Activated CD4-positive, alpha-beta T cell treated with anti-CD3 and anti-CD28 coated beads, Interleukin-2, amount 50 U/mL, for 24 hours (primary cell): ENCODE results near the gene S100A10.

Experiments used
- DNase-seq, 2 donors: peaks; one replicate each; pipeline ENCODE4 v3.0.0-alpha.2; 2020; ENCODE audit warnings: low read depth in 1 of 2, low spot score in 1 of 2

The S100A10 gene

DNA sequence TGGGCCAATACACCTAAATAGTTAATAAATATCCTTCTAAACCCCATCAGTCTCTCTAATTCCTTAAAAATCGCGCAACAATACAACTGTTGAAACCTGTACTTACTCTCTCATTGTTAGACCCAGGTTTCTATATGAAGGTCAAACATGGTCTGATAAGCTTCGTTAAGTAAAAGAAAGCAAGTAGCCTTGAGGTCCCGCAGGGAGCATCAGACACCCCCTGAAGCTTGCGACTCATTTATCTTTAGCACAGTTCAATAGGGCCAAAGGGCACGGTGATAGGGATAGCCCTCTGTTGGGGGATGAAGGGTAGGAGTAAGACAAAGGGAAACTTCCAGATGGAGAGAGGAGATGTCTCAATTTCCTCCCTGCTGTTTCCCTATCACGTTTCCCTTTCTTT, 57.0 kb downstream of the S100A10 start:
- DNase-seq = no peak

- DNase-seq = no peak
These were observed 57.6 kb downstream of the S100A10 start for GRCh38 chr1:151935894-151936602.

DNA sequence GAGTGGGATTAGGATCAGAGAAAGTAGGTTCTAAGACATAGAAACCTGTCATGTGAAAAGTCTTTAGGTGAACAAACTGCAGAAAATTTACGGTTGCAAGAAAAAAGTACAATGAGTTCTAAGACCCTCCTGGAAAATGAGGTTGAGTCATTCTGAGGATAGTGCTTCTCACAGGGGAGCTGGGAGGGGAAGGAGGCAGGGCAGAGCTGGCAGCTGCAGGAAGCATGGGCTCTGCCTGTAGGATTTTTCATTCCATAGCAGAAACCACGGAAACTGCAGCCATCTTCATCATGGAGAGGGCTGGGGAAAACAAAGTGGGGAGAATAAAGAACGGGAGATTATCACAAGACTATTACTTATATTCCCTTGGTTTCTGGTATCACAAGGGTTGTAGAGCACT, 58.5 kb downstream of the S100A10 start:
- no peak for DNase-seq

DNA sequence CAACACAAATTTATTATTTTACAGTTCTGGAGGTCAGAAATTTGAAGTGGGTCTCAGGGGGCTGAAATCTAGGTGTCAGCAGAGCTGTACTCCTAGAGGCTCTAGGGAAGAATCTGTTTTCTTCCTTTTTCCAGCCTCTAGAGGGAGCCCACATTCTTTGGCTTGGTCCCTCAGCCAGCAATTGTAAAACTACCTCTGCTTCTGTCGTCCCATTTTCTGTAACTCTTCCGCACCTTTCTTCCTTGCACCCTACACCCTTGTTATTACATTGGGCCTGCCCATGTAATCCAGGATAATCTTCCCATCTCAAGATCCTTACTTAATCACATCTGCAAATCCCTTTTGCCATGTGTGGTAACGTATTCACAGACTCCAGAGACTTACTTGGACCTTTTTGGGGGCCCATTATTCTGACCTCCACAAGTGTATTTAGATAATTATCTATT, 59.6 kb downstream of the S100A10 start:
- peak in 1 of 2 donors; percentile 53 for DNase-seq
